ENCODE results near the gene MUS81. TPM values are rescaled to one million over a fixed set of nuclear protein-coding genes. Genes with fewer than 3 reads are reported as not detected.

MUS81 gene
- total RNA-seq, 4 donors from 2014 or later: 68.3 to 101 (median 78.9) TPM

- Histone ChIP-seq H3K4me1 (peaks cover 0 to 15% (median 2%) of the 10 kb centered on the region in 4 donors), H3K27me3 (no peaks in the 10 kb centered on the region), H3K9me3 (no peaks in the 10 kb centered on the region), H3K36me3 (no peaks in the 10 kb centered on the region), H3K27ac (peak overlapping the region in 1 of 4 donors; percentile 17), H3K4me3 (peak overlapping the region in 1 of 4 donors; percentile 68)
- no peak for DNase-seq
- no peak for TF ChIP-seq POLR2A (IDR thresholded peaks at IDR 0.05)
- TF ChIP-seq, protein P1, sequence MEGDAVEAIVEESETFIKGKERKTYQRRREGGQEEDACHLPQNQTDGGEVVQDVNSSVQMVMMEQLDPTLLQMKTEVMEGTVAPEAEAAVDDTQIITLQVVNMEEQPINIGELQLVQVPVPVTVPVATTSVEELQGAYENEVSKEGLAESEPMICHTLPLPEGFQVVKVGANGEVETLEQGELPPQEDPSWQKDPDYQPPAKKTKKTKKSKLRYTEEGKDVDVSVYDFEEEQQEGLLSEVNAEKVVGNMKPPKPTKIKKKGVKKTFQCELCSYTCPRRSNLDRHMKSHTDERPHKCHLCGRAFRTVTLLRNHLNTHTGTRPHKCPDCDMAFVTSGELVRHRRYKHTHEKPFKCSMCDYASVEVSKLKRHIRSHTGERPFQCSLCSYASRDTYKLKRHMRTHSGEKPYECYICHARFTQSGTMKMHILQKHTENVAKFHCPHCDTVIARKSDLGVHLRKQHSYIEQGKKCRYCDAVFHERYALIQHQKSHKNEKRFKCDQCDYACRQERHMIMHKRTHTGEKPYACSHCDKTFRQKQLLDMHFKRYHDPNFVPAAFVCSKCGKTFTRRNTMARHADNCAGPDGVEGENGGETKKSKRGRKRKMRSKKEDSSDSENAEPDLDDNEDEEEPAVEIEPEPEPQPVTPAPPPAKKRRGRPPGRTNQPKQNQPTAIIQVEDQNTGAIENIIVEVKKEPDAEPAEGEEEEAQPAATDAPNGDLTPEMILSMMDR (IDR thresholded peaks at IDR 0.05): no peak
Measured at GRCh38 chr11:65816696-65817095, 43.5 kb upstream of the MUS81 start.

DNA sequence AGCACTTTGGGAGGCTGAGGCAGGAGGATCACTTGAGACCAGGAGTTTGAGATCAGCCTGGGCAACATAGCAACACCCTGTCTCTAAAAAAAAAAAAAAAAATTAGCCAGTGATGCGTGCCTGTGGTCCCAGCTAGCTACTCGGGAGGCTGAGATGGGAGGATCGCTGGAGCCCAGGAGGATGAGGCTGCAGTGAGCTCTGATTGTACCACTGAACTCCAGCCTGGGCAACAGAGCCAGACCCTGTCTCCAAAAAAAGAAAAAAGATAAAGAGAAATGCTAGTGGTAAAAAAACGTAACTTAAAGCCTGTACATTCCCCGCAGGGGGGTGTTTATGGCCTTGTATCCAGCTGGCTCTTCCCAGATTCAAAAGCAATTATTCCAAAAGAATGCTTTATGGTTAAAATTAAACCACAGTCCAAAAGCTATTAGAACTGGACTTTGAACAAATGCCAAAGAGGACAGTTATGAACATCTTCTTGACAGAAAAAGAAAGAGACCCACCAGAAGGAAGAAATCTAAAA is 42.9 kb upstream of the MUS81 start:
- TF ChIP-seq, protein P1 (IDR thresholded peaks at IDR 0.05): no peak
- H3K4me3 ChIP-seq: peak overlapping the region; percentile 41 to 73 (median 66)
- peak overlapping the region; percentile 57 to 90 (median 82) for H3K27ac ChIP-seq
- H3K36me3 ChIP-seq: no peaks in the 10 kb centered on the region
- no peaks in the 10 kb centered on the region for H3K27me3 ChIP-seq
- H3K9me3 ChIP-seq: no peaks in the 10 kb centered on the region
- H3K4me1 ChIP-seq: peaks cover 0 to 15% (median 2%) of the 10 kb centered on the region in 4 donors
- no peak for DNase-seq

- TF ChIP-seq, protein P1 (IDR thresholded peaks at IDR 0.05): peak; percentile 97 to 100 (median 99)
- no peak for TF ChIP-seq POLR2A (IDR thresholded peaks at IDR 0.05)
- H3K4me1 ChIP-seq: peaks cover 0 to 20% (median 2%) of the 10 kb centered on the region in 4 donors
- no peaks in the 10 kb centered on the region for H3K27me3 ChIP-seq
- H3K36me3 ChIP-seq: no peaks in the 10 kb centered on the region
- H3K9me3 ChIP-seq: no peaks in the 10 kb centered on the region
- H3K27ac ChIP-seq: peak overlapping the region; percentile 57 to 90 (median 82)
- H3K4me3 ChIP-seq: peak overlapping the region; percentile 41 to 73 (median 66)
- DNase-seq: peak; percentile 95 to 98 (median 98)
Measured at GRCh38 chr11:65817835-65818680, 42.2 kb upstream of the MUS81 start.

DNA sequence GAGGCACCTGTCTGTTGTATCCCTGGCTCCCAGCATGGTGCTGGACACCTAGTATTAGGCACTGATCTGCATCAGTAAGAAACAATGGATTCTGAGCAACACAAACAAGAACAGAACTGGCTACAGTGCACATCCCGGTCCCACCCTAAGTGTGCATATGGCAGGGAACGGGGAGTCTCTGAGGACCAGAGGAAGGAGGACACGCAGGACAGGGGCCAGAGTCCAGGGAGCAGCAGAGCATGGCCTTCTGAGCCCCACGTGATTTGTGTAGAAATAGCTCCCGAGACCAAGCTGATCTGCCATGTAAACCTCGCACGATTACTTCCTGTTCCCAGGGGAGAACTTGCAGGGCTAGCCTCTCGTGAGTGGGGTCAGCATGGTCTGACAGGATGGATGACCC is 39.1 kb upstream of the MUS81 start:
- peaks cover 0 to 35% (median 3%) of the 10 kb centered on the region in 4 donors for H3K4me1 ChIP-seq
- DNase-seq: peak in 2 of 3 donors; percentile 83 to 90
- TF ChIP-seq, protein P1 (IDR thresholded peaks at IDR 0.05): no peak
- peak; percentile 47 to 53 for TF ChIP-seq POLR2A (IDR thresholded peaks at IDR 0.05)

DNA sequence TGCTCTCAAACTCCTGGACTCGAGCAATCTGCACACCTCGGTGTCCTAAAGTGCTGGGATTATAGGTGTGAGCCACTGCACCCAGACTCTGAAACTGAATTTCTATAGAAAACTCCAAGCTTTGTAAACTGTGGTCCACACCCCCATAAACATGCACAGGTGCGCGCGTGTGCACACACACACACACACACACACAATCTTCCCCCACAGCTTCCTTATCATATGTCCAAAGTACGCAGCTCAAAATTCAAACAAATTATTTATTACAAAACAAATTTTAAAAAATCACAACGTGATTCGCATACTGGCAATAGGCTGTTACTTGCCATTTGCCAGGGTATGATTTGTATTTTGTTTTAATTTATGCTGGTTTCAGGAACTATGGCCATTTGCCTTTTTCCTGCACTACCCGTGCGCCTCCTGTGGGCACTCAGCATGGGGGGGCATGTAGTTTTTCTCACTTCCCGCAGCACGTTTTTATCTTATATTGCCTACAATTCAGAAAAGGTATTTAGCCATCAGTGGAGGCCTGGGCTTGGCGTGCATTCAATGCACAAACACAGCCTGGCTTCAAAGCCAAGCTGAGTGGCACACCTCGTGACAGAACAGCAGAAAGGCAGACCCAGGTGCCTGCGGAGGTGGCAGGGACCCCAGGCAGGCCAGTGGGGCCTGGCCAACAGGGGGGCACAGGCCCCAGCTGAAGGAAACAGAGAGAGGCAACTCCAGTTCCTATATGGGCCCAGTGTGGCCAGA is 37.3 kb upstream of the MUS81 start:
- Histone ChIP-seq H3K27ac (peak overlapping the region in 3 of 4 donors; percentile 35 to 94 (median 88)), H3K4me1 (peaks cover 0 to 24% (median 3%) of the 10 kb centered on the region in 4 donors), H3K9me3 (no peaks in the 10 kb centered on the region), H3K4me3 (peak overlapping the region in 1 of 4 donors; percentile 14), H3K36me3 (no peaks in the 10 kb centered on the region), H3K27me3 (no peaks in the 10 kb centered on the region)
- DNase-seq: peak in 1 of 3 donors; percentile 64
- TF ChIP-seq, protein P1 (IDR thresholded peaks at IDR 0.05): peak in 2 of 6 experiments; percentile 14 to 16
- TF ChIP-seq POLR2A (IDR thresholded peaks at IDR 0.05): no peak

More for the DNA sequence above, 39.1 kb upstream of the MUS81 start:
- H3K36me3 ChIP-seq: no peaks in the 10 kb centered on the region
- H3K27me3 ChIP-seq: no peaks in the 10 kb centered on the region
- no peaks in the 10 kb centered on the region for H3K9me3 ChIP-seq
- no peak overlapping the region for H3K4me3 ChIP-seq
- H3K27ac ChIP-seq: peak overlapping the region in 3 of 4 donors; percentile 38 to 94 (median 88)
